NCI-H82 treated with DMSO at 0.1 percent for 48 hours (cell line): Measurements from ENCODE around the gene CISD3.
A peak's percentile ranks its signal among the peaks of the same experiment; 100 is the strongest.

Source experiments
- DNase-seq: peaks from one replicate; lab custom pipeline; 2025; ENCODE audit not compliant: unreplicated experiment; lab: John Stamatoyannopoulos, UW

Gene CISD3

GRCh38 chr17:38742411-38743308 is 12.5 kb downstream of the CISD3 start:
- DNase-seq, result no peak

GRCh38 chr17:38743556-38744171 is 13.5 kb downstream of the CISD3 start:
- no peak for DNase-seq

- DNase-seq, result peak; percentile 45
These were observed 15.4 kb downstream of the CISD3 start for GRCh38 chr17:38745545-38745944.

GRCh38 chr17:38746004-38746848 is 16.1 kb downstream of the CISD3 start:
- DNase-seq, result no peak

- DNase-seq, result no peak
These were observed 16.8 kb downstream of the CISD3 start for GRCh38 chr17:38746849-38747462.

GRCh38 chr17:38747463-38748148 is 17.5 kb downstream of the CISD3 start:
- DNase-seq, result peak; percentile 66

GRCh38 chr17:38748149-38748891 is 18.2 kb downstream of the CISD3 start, which contains the start of gene PCGF2:
TSS of gene PCGF2 (minus strand) at chr17:38748336. CDS start at chr17:38740402, 7,934 bp downstream.
- DNase-seq, result peak; percentile 87

- DNase-seq, result no peak
These were observed 18.7 kb downstream of the CISD3 start for GRCh38 chr17:38748892-38749222.

- DNase-seq, result peak; percentile 39
These were observed 19.3 kb downstream of the CISD3 start for GRCh38 chr17:38749223-38750043.

GRCh38 chr17:38750044-38750311 is 19.8 kb downstream of the CISD3 start:
- no peak for DNase-seq

GRCh38 chr17:38750312-38751121 is 20.4 kb downstream of the CISD3 start:
- peak; percentile 15 for DNase-seq

- DNase-seq, result peak; percentile 32
These were observed 21.1 kb downstream of the CISD3 start for GRCh38 chr17:38751144-38751807.

GRCh38 chr17:38751808-38752307 is 21.7 kb downstream of the CISD3 start:
- DNase-seq, result peak; percentile 56

- peak; percentile 100 for DNase-seq
These were observed 22.3 kb downstream of the CISD3 start, which contains the start of gene PSMB3 for GRCh38 chr17:38752308-38753070. TSS of gene PSMB3 (plus strand) at chr17:38752741. CDS start at chr17:38752827, 86 bp downstream.

- no peak for DNase-seq
These were observed 22.9 kb downstream of the CISD3 start for GRCh38 chr17:38753071-38753506.

- peak; percentile 57 for DNase-seq
These were observed 31.5 kb downstream of the CISD3 start for GRCh38 chr17:38761612-38762011.

- DNase-seq, result no peak
These were observed 32.1 kb downstream of the CISD3 start for GRCh38 chr17:38762231-38762630.
